Measurements from ENCODE around the gene ARID1B.

Gene ARID1B

DNA sequence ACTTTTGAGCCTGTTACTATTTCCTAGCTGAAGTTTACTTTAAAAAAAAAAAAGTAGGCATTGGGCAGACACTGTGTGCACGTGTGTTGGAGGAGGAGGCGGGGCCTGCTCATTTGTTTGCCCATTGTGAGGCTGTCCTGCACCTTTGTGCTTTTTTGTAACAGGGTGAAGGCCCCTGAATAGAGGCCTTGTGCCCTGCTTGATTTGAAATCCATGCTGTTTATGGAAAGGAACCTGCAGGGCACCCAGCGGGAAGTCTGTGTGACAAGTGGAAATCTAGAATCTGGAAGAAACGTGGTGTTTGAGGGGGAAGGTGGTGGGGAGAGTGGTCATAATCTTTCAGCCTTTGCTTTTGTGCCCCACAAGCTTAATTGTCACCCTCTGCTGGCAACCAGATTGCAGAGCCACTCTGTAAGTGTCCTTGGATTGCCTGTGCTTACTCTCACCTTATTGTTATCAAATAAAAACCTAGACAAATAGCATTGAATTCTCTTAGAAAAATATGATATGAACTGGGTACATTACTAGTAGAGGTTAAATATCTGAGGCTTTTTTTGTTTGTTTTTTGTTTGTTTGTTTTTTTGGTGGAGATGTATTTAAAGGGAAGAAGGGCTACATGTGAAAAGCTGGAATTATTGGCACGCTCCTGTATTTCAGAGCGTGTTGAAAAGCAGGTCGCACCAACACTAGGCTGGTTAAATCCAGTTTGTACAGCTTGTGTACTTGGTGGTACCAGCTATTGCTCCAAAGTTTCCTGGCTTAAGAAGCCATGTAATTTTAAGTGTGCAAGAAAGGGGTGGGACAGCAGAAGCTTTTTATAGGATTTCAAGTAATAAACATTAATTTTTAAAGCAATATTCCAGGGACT lies 156.3 kb downstream of the ARID1B start (continued):
- TF ChIP-seq, protein P1, sequence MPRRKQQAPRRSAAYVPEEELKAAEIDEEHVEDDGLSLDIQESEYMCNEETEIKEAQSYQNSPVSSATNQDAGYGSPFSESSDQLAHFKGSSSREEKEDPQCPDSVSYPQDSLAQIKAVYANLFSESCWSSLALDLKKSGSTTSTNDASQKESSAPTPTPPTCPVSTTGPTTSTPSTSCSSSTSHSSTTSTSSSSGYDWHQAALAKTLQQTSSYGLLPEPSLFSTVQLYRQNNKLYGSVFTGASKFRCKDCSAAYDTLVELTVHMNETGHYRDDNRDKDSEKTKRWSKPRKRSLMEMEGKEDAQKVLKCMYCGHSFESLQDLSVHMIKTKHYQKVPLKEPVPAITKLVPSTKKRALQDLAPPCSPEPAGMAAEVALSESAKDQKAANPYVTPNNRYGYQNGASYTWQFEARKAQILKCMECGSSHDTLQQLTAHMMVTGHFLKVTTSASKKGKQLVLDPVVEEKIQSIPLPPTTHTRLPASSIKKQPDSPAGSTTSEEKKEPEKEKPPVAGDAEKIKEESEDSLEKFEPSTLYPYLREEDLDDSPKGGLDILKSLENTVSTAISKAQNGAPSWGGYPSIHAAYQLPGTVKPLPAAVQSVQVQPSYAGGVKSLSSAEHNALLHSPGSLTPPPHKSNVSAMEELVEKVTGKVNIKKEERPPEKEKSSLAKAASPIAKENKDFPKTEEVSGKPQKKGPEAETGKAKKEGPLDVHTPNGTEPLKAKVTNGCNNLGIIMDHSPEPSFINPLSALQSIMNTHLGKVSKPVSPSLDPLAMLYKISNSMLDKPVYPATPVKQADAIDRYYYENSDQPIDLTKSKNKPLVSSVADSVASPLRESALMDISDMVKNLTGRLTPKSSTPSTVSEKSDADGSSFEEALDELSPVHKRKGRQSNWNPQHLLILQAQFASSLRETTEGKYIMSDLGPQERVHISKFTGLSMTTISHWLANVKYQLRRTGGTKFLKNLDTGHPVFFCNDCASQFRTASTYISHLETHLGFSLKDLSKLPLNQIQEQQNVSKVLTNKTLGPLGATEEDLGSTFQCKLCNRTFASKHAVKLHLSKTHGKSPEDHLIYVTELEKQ (tag by site-specific recombination; IDR thresholded peaks at IDR 0.05; ENCODE audit: borderline replicate concordance) = no peak
- TF ChIP-seq ZNF175 (tag by site-specific recombination; IDR thresholded peaks at IDR 0.05) = no peak
- no peak for TF ChIP-seq ZNF394 (tag by site-specific recombination; IDR thresholded peaks at IDR 0.05; ENCODE audit: borderline replicate concordance)
- TF ChIP-seq, protein P2, sequence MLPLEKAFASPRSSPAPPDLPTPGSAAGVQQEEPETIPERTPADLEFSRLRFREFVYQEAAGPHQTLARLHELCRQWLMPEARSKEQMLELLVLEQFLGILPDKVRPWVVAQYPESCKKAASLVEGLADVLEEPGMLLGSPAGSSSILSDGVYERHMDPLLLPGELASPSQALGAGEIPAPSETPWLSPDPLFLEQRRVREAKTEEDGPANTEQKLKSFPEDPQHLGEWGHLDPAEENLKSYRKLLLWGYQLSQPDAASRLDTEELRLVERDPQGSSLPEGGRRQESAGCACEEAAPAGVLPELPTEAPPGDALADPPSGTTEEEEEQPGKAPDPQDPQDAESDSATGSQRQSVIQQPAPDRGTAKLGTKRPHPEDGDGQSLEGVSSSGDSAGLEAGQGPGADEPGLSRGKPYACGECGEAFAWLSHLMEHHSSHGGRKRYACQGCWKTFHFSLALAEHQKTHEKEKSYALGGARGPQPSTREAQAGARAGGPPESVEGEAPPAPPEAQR (tag by site-specific recombination; IDR thresholded peaks at IDR 0.05) = no peak
- no peak for TF ChIP-seq ZBTB7A (tag by site-specific recombination; IDR thresholded peaks at IDR 0.05; ENCODE audit: low read depth)
- TF ChIP-seq ZNF76 (tag by site-specific recombination; IDR thresholded peaks at IDR 0.05; ENCODE audit: borderline replicate concordance, low read depth) = no peak
- no peak for TF ChIP-seq OSR2 (tag by site-specific recombination; IDR thresholded peaks at IDR 0.05)
- TF ChIP-seq ZBTB8A (tag by site-specific recombination; IDR thresholded peaks at IDR 0.05) = peak; percentile 95
- TF ChIP-seq ZNF621 (tag by site-specific recombination; IDR thresholded peaks at IDR 0.05) = no peak
- TF ChIP-seq HOXD13 (CRISPR knock-in tag; IDR thresholded peaks at IDR 0.05; ENCODE audit: borderline replicate concordance) = no peak
- TF ChIP-seq KLF16 (tag by site-specific recombination; IDR thresholded peaks at IDR 0.05) = no peak
- TF ChIP-seq ZNF157 (tag by site-specific recombination; IDR thresholded peaks at IDR 0.05) = no peak
- no peak for TF ChIP-seq ZNF140 (tag by site-specific recombination; IDR thresholded peaks at IDR 0.05)
- no peak for TF ChIP-seq ZFP37 (tag by site-specific recombination; IDR thresholded peaks at IDR 0.05)
- no peak for TF ChIP-seq ZNF214 (tag by site-specific recombination; IDR thresholded peaks at IDR 0.05; ENCODE audit: borderline replicate concordance)
- TF ChIP-seq ZNF626 (tag by site-specific recombination; IDR thresholded peaks at IDR 0.05) = no peak
- no peak for TF ChIP-seq ZNF391 (tag by site-specific recombination; IDR thresholded peaks at IDR 0.05; ENCODE audit: borderline replicate concordance, low read depth)
- no peak for TF ChIP-seq GLI2 (tag by site-specific recombination; IDR thresholded peaks at IDR 0.05; ENCODE audit: borderline replicate concordance, low read depth)
- TF ChIP-seq, protein P3, sequence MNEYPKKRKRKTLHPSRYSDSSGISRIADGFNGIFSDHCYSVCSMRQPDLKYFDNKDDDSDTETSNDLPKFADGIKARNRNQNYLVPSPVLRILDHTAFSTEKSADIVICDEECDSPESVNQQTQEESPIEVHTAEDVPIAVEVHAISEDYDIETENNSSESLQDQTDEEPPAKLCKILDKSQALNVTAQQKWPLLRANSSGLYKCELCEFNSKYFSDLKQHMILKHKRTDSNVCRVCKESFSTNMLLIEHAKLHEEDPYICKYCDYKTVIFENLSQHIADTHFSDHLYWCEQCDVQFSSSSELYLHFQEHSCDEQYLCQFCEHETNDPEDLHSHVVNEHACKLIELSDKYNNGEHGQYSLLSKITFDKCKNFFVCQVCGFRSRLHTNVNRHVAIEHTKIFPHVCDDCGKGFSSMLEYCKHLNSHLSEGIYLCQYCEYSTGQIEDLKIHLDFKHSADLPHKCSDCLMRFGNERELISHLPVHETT (tag by site-specific recombination; IDR thresholded peaks at IDR 0.05) = no peak
- no peak for TF ChIP-seq ZNF114 (tag by site-specific recombination; IDR thresholded peaks at IDR 0.05)
- TF ChIP-seq SP2 (tag by site-specific recombination; IDR thresholded peaks at IDR 0.05) = no peak
- TF ChIP-seq SALL2 (tag by site-specific recombination; IDR thresholded peaks at IDR 0.05; ENCODE audit: borderline replicate concordance) = no peak
- TF ChIP-seq ZNF335 (tag by site-specific recombination; conservative IDR thresholded peaks at IDR 0.05) = peak; percentile 91
- TF ChIP-seq, protein P4, sequence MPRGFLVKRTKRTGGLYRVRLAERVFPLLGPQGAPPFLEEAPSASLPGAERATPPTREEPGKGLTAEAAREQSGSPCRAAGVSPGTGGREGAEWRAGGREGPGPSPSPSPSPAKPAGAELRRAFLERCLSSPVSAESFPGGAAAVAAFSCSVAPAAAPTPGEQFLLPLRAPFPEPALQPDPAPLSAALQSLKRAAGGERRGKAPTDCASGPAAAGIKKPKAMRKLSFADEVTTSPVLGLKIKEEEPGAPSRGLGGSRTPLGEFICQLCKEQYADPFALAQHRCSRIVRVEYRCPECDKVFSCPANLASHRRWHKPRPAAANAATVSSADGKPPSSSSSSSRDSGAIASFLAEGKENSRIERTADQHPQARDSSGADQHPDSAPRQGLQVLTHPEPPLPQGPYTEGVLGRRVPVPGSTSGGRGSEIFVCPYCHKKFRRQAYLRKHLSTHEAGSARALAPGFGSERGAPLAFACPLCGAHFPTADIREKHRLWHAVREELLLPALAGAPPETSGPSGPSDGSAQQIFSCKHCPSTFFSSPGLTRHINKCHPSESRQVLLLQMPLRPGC (tag by site-specific recombination; IDR thresholded peaks at IDR 0.05) = no peak
- TF ChIP-seq, protein P5, sequence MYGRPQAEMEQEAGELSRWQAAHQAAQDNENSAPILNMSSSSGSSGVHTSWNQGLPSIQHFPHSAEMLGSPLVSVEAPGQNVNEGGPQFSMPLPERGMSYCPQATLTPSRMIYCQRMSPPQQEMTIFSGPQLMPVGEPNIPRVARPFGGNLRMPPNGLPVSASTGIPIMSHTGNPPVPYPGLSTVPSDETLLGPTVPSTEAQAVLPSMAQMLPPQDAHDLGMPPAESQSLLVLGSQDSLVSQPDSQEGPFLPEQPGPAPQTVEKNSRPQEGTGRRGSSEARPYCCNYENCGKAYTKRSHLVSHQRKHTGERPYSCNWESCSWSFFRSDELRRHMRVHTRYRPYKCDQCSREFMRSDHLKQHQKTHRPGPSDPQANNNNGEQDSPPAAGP (tag by site-specific recombination; IDR thresholded peaks at IDR 0.05) = no peak
- TF ChIP-seq ZNF266 (tag by site-specific recombination; IDR thresholded peaks at IDR 0.05; ENCODE audit: low read depth) = no peak
- TF ChIP-seq, protein P6, sequence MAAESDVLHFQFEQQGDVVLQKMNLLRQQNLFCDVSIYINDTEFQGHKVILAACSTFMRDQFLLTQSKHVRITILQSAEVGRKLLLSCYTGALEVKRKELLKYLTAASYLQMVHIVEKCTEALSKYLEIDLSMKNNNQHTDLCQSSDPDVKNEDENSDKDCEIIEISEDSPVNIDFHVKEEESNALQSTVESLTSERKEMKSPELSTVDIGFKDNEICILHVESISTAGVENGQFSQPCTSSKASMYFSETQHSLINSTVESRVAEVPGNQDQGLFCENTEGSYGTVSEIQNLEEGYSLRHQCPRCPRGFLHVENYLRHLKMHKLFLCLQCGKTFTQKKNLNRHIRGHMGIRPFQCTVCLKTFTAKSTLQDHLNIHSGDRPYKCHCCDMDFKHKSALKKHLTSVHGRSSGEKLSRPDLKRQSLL (tag by site-specific recombination; IDR thresholded peaks at IDR 0.05) = no peak
- no peak for TF ChIP-seq KLF7 (tag by site-specific recombination; IDR thresholded peaks at IDR 0.05; ENCODE audit: borderline replicate concordance)
- TF ChIP-seq ZNF830 (tag by site-specific recombination; IDR thresholded peaks at IDR 0.05; ENCODE audit: low read depth) = no peak
- TF ChIP-seq ZNF184 (tag by site-specific recombination; IDR thresholded peaks at IDR 0.05) = no peak

Data from HEK293 (cell line).